ENCODE results near the gene C17orf107. TPM values are rescaled to one million over a fixed set of nuclear protein-coding genes. Genes with fewer than 3 reads are reported as not detected.

The C17orf107 gene
- total RNA-seq, 2 experiments from 2014 or later: 0.76 to 0.79 TPM

- DNase-seq (ENCODE audit: low spot score): no peak
- no peaks in the 10 kb centered on the region for H3K9me3 ChIP-seq (ENCODE audit: low read length)
- H3K9me2 ChIP-seq (ENCODE audit: insufficient read depth, low read length): no peaks in the 10 kb centered on the region
- no peaks in the 10 kb centered on the region for H4K20me1 ChIP-seq (ENCODE audit: insufficient read depth, low read length)
- H2AFZ ChIP-seq (ENCODE audit: low read length): no peak overlapping the region
- CTCF ChIA-PET (ENCODE audit: unreplicated experiment): no interaction called here
- H3K79me2 ChIP-seq (ENCODE audit: insufficient read depth, low read depth, low read length): no peaks in the 10 kb centered on the region
- H3K4me1 ChIP-seq (ENCODE audit: insufficient read depth, low read length, poor library complexity, severe bottlenecking): peaks cover 3% of the 10 kb centered on the region
- TF ChIP-seq CTCF (conservative IDR thresholded peaks at IDR 0.05; ENCODE audit: low read length): no peak
- TF ChIP-seq EZH2phosphoT487 (IDR thresholded peaks at IDR 0.05; ENCODE audit: borderline replicate concordance, low read depth, low read length): no peak
- H3K4me3 ChIP-seq (ENCODE audit: low read depth, low read length, poor library complexity, severe bottlenecking): no peak overlapping the region
- intact Hi-C loops (cut with micrococcal nuclease; ENCODE audit: unreplicated experiment): no loop called here
- no peak overlapping the region for H3K27ac ChIP-seq (ENCODE audit: low read depth, low read length, poor library complexity, severe bottlenecking)
- no TSS peak for BruUV-seq (replicated peaks)
- H3K36me3 ChIP-seq (ENCODE audit: insufficient read depth, low read length): peaks cover 3% of the 10 kb centered on the region; the same call in 1 of the 2 replicates
- H3K4me2 ChIP-seq (ENCODE audit: low read length): no peak overlapping the region
- POLR2A ChIA-PET: interaction anchor here (0.6 kb wide), 1 partner anchor 651 kb away, joined by 3 read pairs; no protein-coding TSS in a partner anchor
Measured at GRCh38 chr17:4858882-4859260, 40.5 kb upstream of the C17orf107 start.

- DNase-seq (ENCODE audit: low spot score): no peak
- ChIA-PET POLR2A (no interaction called here), CTCF (ENCODE audit: unreplicated experiment) (no interaction called here)
- Histone ChIP-seq H3K4me3 (ENCODE audit: low read depth, low read length, poor library complexity, severe bottlenecking) (no peak overlapping the region), H3K4me2 (ENCODE audit: low read length) (no peak overlapping the region), H3K36me3 (ENCODE audit: insufficient read depth, low read length) (peaks cover 3% of the 10 kb centered on the region; the same call in 1 of the 2 replicates), H3K9me3 (ENCODE audit: low read length) (no peaks in the 10 kb centered on the region), H2AFZ (ENCODE audit: low read length) (no peak overlapping the region), H3K4me1 (ENCODE audit: insufficient read depth, low read length, poor library complexity, severe bottlenecking) (peaks cover 3% of the 10 kb centered on the region), H3K9me2 (ENCODE audit: insufficient read depth, low read length) (no peaks in the 10 kb centered on the region), H3K79me2 (ENCODE audit: insufficient read depth, low read depth, low read length) (no peaks in the 10 kb centered on the region), H3K27ac (ENCODE audit: low read depth, low read length, poor library complexity, severe bottlenecking) (no peak overlapping the region), H4K20me1 (ENCODE audit: insufficient read depth, low read length) (no peaks in the 10 kb centered on the region)
- TF ChIP-seq CTCF (conservative IDR thresholded peaks at IDR 0.05; ENCODE audit: low read length): no peak
- no peak for TF ChIP-seq EZH2phosphoT487 (IDR thresholded peaks at IDR 0.05; ENCODE audit: borderline replicate concordance, low read depth, low read length)
- intact Hi-C loops (cut with micrococcal nuclease; ENCODE audit: unreplicated experiment): no loop called here
- no TSS peak for BruUV-seq (replicated peaks)
Measured at GRCh38 chr17:4859816-4860625, 39.3 kb upstream of the C17orf107 start.

GRCh38 chr17:4860651-4861050 lies 38.7 kb upstream of the C17orf107 start:
- no TSS peak for BruUV-seq (replicated peaks)
- H4K20me1 ChIP-seq (ENCODE audit: insufficient read depth, low read length): no peaks in the 10 kb centered on the region
- TF ChIP-seq CTCF (conservative IDR thresholded peaks at IDR 0.05; ENCODE audit: low read length): no peak
- no peak for TF ChIP-seq EZH2phosphoT487 (IDR thresholded peaks at IDR 0.05; ENCODE audit: borderline replicate concordance, low read depth, low read length)
- no peaks in the 10 kb centered on the region for H3K9me3 ChIP-seq (ENCODE audit: low read length)
- intact Hi-C loops (cut with micrococcal nuclease; ENCODE audit: unreplicated experiment): no loop called here
- POLR2A ChIA-PET: interaction anchor here (1.5 kb wide), 1 partner anchor 18 kb away, joined by 3 read pairs; no protein-coding TSS in a partner anchor
- H2AFZ ChIP-seq (ENCODE audit: low read length): no peak overlapping the region
- H3K4me1 ChIP-seq (ENCODE audit: insufficient read depth, low read length, poor library complexity, severe bottlenecking): peaks cover 3% of the 10 kb centered on the region
- H3K36me3 ChIP-seq (ENCODE audit: insufficient read depth, low read length): peaks cover 3% of the 10 kb centered on the region; the same call in 1 of the 2 replicates
- no peak for DNase-seq (ENCODE audit: low spot score)
- H3K79me2 ChIP-seq (ENCODE audit: insufficient read depth, low read depth, low read length): no peaks in the 10 kb centered on the region
- CTCF ChIA-PET (ENCODE audit: unreplicated experiment): no interaction called here
- H3K4me3 ChIP-seq (ENCODE audit: low read depth, low read length, poor library complexity, severe bottlenecking): no peak overlapping the region
- H3K9me2 ChIP-seq (ENCODE audit: insufficient read depth, low read length): no peaks in the 10 kb centered on the region
- H3K27ac ChIP-seq (ENCODE audit: low read depth, low read length, poor library complexity, severe bottlenecking): no peak overlapping the region
- no peak overlapping the region for H3K4me2 ChIP-seq (ENCODE audit: low read length)

Data from OCI-LY7 (cell line).